MG63 (cell line): ENCODE measurements around the gene UBXN2A. TPM values are rescaled to one million over a fixed set of nuclear protein-coding genes. Genes with fewer than 3 reads are reported as not detected.
"Not testable (repeated sequence)": the region's sequence is repeated elsewhere in the genome, so short reads cannot be mapped to it uniquely, and the experiment has no call there.

Source experiments
- DNase-seq: peaks from one replicate; pipeline ENCODE4 v3.0.0-alpha.2; 2020
- H3K27me3 ChIP-seq: fragments of 250-450 bp; sonication (Bioruptor Pico); 2 replicates; pipeline ENCODE4 v1.5.1; 2020; ENCODE audit warnings: mild to moderate bottlenecking, moderate library complexity
- H3K36me3 ChIP-seq: fragments of 250-450 bp; sonication (Bioruptor Pico); 2 replicates; pipeline ENCODE4 v1.5.1; 2020; ENCODE audit warnings: mild to moderate bottlenecking, moderate library complexity
- H3K4me3 ChIP-seq: fragments of 250-450 bp; sonication (Bioruptor Pico); 2 replicates; pipeline ENCODE4 v1.5.1; 2020; ENCODE audit warnings: mild to moderate bottlenecking, moderate library complexity
- H3K9me3 ChIP-seq: fragments of 250-450 bp; sonication (Bioruptor Pico); 2 replicates; pipeline ENCODE4 v1.5.1; 2020; ENCODE audit warnings: mild to moderate bottlenecking, moderate library complexity
- total RNA-seq: library from RNA; depleted of rRNA; stranded (reverse); fragments of >200 nt; shearing (Covaris generic); gene quantifications from 2 replicates; pipeline ENCODE4 v1.2.3, GENCODE V29; 2014; ENCODE audit warnings: low replicate concordance

The UBXN2A gene
- total RNA-seq, 1 experiment from 2014 or later = 16.0 TPM

DNA sequence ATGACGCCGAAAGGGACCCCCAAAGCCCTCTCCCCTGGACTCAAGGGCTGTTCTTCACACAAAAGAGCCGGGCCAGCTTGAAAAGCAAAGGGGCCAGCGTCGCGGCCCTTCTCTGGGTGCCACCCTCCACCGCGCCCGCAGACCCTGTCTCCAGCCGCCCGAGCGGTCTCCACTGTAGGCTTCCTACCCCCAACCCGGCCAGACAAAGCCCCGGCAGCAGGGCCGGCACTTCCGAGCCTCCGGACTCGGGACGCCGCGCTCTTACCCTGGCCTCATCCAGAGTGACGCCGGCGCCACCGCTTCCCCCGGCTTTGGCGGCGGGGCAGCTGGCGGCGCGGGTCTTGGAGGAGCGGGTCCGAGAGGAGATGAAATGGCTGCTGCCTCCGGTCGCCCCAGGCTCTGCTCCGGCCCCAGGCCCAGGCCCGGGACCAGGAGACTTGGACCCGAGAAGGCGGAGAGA, 13.9 kb upstream of the UBXN2A start:
- DNase-seq = peak; percentile 39
- H3K36me3 ChIP-seq = peaks cover 3% of the 10 kb centered on the region; the same call in 1 of the 2 replicates
- H3K9me3 ChIP-seq = no peaks in the 10 kb centered on the region
- no peaks in the 10 kb centered on the region for H3K27me3 ChIP-seq
- peak overlapping the region; percentile 99 for H3K4me3 ChIP-seq

DNA sequence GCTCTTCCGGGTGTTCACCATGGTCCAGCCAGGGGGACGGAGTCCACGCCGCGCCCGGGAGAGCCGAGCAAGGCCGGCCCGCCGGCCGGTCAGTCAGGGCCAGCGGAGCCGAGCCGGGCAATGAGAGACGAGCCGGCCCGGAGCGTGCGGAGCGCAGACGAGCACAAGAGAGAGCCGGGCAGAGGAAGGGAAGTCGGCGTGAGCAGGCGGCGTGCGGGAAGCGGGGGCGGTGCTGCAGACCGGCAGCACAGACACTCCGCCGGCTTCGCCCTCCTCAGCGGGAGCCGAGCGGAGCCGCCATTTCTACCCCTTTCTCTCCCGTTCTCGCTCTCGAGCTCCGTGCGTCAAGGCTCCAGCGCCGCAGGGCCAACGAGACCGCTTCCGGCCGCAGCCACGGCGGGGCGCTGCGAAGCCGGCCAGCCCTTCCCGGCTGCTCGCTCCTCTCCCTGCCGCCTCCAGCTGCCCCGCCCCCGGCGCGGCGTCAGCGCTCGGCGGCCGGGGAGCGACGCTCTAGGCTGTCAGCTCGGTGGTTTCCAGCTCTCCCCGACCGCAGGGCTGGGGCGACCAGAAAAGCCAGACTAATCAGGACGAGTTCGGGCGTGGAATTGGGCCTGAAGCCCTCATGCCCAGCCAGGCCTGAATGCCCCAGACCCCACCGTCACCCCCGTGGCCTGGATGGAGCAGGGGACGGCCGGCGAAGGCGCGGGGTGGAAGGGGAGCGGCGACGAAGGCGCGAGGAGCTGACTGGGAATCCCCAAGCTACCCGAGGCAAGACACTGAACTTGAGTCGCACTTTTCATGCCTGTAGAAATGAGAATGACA, 13.3 kb upstream of the UBXN2A start, which contains the start of gene ATAD2B:
ATAD2B (minus strand) TSS at position 374 of the 822 bp plus-strand sequence; CDS start at position 21, 353 bp downstream.
- peak; percentile 92 for DNase-seq
- H3K4me3 ChIP-seq = peak within 1 kb of the TSS; percentile 99
- H3K27me3 ChIP-seq = no peaks in the 10 kb centered on the region
- no peaks in the 10 kb centered on the region for H3K9me3 ChIP-seq
- peaks cover 3% of the 10 kb centered on the region; the same call in 1 of the 2 replicates for H3K36me3 ChIP-seq

DNA sequence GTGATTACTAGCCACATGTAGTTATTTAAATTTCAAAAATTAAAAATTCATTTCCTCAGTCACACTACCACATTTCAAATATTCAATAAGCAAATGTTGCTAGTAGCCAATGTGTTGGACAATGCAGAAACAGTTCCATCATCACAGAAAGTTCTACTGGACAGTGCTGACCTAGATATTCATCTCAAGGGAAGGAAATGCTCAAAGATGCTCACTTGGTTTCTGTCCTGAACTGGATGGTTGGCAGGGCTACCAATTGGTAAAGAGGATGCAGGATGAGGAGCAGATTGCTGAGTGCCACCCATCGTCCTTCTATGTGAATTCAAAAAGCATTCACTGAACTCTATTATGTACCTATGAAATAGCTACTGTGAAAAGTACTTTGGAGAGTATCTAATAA, 6.0 kb upstream of the UBXN2A start:
- peaks cover 3% of the 10 kb centered on the region; the same call in 1 of the 2 replicates for H3K36me3 ChIP-seq
- H3K9me3 ChIP-seq = no peaks in the 10 kb centered on the region
- H3K4me3 ChIP-seq = no peak overlapping the region
- no peak for DNase-seq
- H3K27me3 ChIP-seq = no peaks in the 10 kb centered on the region

DNA sequence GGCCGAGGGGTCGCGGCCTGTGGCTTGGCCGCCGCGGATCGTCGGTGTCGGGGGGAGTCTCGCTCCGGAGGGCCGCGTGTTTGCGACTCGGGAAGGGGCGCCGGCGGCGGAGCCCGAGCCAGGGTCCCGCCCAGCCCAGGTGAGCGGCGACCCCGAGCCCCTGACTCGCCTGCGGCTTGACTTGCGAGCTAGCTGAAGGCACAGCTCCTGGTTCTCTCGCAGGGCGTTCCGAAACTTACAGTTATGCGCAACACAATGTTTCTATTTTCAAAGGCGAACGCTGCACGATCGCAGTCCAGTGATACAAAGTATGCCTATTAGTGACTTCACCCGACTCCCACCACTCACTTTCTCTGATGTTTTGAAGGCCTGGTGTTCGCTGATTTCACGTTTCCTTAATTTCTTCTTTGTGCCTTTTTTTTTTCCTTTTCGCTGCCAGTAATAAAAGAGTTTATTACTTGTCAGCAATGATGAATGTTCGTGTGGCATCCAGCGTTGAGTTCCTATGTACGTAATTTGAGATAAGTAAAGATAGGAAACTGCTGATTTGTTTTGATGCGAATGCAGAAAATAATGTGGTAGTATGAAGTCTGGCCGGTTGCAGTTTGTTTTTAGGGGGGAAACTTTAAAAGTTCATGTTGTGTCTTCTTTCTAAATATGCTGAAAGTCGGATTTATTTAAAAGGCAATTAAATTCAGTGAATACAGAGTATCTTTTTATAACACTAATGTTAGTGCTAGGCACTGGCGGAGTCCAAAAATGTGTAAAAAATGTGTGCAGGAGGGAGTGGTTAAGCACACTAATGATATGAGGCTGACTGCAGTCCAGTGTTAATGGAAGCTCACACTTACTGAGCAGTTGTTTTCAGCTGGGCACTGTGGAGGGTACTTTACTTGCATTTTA, 706 bp downstream of the UBXN2A start:
- Histone ChIP-seq H3K27me3 (no peaks in the 10 kb centered on the region), H3K36me3 (peaks cover 9% of the 10 kb centered on the region; the same call in 1 of the 2 replicates), H3K4me3 (peak overlapping the region; percentile 79), H3K9me3 (no peaks in the 10 kb centered on the region)
- DNase-seq = peak; percentile 37

DNA sequence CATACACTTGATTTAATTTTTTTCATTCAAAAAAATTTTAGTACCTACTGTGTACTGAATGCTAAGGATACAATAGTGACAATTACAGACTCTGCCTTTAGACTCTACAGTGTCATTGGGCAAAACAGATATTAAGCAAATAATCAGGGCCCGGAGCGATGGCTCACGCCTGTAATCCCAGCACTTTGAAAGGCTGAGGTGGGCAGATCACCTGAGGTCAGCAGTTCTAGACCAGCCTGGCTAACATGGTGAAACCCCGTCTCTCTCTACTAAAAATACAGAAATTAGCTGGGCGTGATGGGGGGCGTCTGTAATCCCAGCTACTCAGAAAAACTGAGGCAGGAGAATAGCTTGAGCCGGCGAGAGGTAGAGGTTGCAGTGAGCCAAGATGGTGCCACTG, 1.4 kb downstream of the UBXN2A start:
- H3K27me3 ChIP-seq = no peaks in the 10 kb centered on the region

DNA sequence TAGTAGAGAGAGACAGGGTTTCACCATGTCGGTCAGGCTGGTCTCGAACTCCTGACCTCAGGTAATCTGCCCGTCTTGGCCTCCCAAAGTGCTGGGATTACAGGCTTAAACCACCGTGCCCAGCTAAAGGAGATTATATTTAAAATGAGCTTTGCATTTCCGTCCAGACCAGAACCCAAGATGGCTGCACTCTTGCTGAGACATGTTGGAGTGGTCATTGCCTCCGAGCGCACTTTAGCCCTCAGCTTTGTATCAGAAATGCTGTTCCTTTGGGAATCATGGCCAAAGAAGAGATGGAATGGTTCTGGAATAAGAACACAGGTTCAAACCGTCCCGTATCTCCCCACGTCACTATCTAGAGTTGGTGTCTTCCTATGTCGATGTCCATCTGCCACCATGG, 3.4 kb downstream of the UBXN2A start:
- Histone ChIP-seq H3K36me3 (peaks cover 9% of the 10 kb centered on the region; the same call in 1 of the 2 replicates), H3K4me3 (no peak overlapping the region), H3K27me3 (no peaks in the 10 kb centered on the region), H3K9me3 (no peaks in the 10 kb centered on the region)
- no peak for DNase-seq

More for the DNA sequence above, 1.4 kb downstream of the UBXN2A start:
- no peak for DNase-seq
- H3K9me3 ChIP-seq = no peaks in the 10 kb centered on the region
- H3K36me3 ChIP-seq = peaks cover 9% of the 10 kb centered on the region; the same call in 1 of the 2 replicates
- H3K4me3 ChIP-seq = peak overlapping the region; percentile 79

DNA sequence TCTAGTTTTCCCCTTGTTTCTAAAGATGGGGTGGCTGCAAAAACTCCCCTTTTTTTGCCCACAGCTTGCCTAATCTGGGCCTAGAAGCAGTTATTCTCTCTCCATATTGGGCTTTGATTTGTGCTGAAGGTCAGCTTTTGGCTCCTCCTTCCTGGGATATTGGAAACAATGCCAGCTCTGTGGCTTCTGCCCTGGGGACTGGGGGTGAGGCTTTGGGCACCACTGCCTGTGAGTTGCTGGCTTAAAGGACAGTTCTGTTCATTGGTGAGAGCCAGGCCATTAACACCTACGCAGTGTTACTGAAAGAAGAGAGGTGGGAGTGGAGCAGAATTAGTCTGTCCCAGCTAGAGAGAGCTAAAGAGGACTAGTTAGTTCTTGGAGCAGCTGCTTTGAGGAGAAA, 4.3 kb downstream of the UBXN2A start:
- H3K9me3 ChIP-seq = no peaks in the 10 kb centered on the region
- peak; percentile 36 for DNase-seq
- H3K4me3 ChIP-seq = no peak overlapping the region
- H3K27me3 ChIP-seq = no peaks in the 10 kb centered on the region
- H3K36me3 ChIP-seq = peaks cover 9% of the 10 kb centered on the region; the same call in 1 of the 2 replicates

DNA sequence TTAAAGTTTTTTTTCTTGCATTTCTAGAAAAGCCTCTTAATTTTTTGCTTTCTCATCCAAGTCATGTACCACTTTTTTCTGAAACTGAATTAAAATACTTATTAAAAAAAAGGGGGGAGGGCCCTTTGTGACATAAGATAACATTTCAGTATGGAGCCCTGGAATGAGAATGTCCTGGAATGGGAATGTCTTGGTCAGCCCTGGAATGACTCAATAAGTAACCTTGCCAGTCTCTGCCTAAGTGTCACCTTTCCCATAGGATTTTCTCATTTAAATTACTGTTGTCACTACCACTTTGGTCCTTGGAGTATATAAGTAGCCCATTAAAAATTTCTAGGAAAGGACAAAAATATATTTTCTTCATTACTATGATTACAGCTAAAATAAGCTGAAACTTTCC, 4.7 kb downstream of the UBXN2A start:
- no peak overlapping the region for H3K4me3 ChIP-seq
- no peak for DNase-seq
- H3K36me3 ChIP-seq = peaks cover 9% of the 10 kb centered on the region; the same call in 1 of the 2 replicates
- H3K9me3 ChIP-seq = no peaks in the 10 kb centered on the region
- no peaks in the 10 kb centered on the region for H3K27me3 ChIP-seq

DNA sequence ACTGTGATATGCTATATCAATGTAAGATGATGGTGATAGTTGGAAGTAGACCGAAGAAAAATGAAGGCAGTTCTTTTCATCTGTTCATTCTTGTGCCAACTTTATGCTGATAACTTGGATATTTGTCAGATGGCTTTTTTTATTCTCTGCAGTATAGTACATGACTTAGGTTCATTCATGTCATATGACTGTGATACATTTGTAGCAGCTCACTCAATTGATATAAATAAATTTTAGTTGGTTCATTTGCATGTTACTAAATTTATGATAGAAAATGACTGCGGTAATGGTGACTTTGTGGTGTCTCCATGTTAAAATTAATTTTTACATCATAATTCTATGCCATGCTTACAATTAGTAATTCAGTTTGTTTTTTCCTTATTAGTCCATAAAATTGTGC, 7.1 kb downstream of the UBXN2A start:
- no peak overlapping the region for H3K4me3 ChIP-seq
- peaks cover 9% of the 10 kb centered on the region; the same call in 1 of the 2 replicates for H3K36me3 ChIP-seq
- H3K9me3 ChIP-seq = no peaks in the 10 kb centered on the region
- DNase-seq = no peak
- H3K27me3 ChIP-seq = no peaks in the 10 kb centered on the region

DNA sequence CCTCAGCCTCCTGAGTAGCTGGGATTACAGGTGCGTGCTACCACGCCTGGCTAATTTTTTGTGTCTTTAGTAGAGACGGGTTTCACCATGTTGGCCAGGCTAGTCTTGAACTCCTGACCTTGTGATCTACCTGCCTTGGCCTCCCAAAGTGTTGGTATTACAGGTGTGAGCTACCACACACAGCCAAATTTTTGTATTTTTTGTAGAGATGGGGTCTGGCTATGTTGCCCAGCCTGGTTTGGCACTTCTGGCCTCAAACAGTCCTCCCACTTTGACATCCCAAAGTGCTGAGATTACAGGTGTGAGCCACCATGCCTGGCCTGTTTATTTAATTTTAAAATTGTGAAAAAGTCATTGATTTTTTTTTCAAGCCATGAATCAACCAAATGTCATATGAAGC, 12.3 kb downstream of the UBXN2A start:
- DNase-seq, H3K27me3 ChIP-seq, H3K36me3 ChIP-seq, H3K9me3 ChIP-seq, H3K4me3 ChIP-seq: not testable (repeated sequence)

DNA sequence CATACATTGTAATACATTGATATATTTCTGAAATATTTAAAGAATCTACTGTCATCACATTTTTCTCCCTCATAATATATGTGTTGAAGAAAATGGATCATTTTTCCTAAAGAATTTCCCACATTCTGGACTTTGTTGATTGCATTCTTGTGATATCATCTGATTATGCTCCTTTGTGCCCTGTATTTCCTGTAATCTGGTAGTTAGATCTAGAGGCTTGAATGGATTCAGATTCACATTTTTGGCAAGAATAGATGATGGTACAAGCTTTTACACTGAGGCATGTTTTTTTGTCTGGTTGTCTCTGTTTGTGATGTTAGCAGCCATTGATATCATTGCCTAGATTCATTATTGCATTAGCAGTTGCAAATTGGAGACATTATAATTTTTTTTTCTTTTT, 13.4 kb downstream of the UBXN2A start:
- no peak for DNase-seq
- Histone ChIP-seq H3K36me3 (no peaks in the 10 kb centered on the region), H3K27me3 (no peaks in the 10 kb centered on the region), H3K9me3 (no peaks in the 10 kb centered on the region), H3K4me3 (no peak overlapping the region)

DNA sequence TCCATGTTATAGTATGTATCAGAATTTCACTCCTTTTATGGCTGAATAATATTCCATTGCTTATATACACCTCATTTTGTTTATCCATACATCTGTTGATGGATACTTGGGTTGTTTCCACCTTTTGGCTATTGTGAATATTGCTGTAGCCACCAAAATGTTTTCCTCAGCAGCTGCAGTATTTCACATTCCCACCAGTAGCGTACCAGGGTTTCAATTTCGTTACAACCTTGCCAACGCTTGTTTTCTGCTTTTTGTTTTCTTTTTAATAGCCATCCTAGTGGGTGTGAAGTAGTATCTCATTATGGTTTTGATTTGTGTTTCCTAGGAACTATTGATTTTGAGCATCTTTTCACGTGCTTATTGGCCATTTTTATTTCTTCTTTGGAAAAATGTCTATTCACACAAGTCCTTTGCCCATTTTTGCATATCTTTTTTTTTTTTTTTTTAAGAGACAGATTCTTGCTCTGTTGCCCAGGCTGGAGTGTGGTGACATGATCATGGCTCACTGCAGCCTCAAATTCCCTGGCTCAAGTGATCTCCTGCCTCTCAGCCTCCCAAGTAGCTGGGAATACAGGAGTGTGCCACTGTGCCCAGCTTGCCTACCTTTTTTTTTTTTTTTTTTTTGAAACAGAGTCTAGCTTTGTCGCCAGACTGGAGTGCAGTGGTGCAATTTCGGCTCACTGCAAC, 14.2 kb downstream of the UBXN2A start:
- H3K9me3 ChIP-seq = no peaks in the 10 kb centered on the region
- peak; percentile 5 for DNase-seq
- H3K36me3 ChIP-seq = no peaks in the 10 kb centered on the region
- H3K27me3 ChIP-seq = no peaks in the 10 kb centered on the region
- H3K4me3 ChIP-seq = no peak overlapping the region

DNA sequence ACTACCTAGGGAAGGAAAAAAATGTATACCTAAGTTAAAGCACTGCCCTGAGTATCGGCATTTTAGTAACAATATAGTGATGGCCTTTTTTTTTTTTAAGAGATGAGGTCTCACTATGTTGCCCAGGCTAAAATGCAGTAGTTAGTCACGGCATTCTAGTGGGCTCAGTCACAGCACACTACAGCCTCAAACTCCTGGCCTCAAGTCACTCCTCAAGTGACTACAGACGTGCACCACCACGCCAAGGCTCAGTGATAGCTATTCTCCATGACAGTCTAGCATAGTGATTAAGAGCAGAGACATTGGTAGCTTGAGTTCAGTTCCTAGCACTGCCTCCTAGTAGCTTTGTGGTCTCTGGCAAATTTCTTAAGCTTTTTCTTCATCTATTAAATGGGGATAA, 27.6 kb downstream of the UBXN2A start:
- Histone ChIP-seq H3K27me3 (no peaks in the 10 kb centered on the region), H3K4me3 (no peak overlapping the region), H3K36me3 (no peaks in the 10 kb centered on the region; the same call in 1 of the 2 replicates), H3K9me3 (no peaks in the 10 kb centered on the region)
- DNase-seq = no peak

DNA sequence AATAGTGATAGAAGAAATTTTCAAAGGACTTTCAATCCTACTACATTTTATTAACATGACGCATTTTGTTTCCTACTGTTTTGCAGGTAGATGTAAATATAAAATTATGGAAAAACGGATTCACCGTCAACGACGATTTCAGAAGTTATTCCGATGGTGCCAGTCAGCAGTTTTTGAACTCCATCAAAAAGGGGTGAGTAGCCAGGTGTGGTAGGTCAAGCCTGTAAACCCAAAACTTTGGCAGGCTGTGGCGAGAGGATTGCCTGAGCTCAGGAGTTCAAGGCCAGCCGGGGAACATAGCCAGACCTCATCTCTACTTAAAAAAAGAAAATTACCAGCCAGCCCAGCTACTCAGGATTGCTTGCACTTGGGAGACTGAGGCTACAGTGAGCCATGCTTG, 36.6 kb downstream of the UBXN2A start:
- H3K9me3 ChIP-seq = no peaks in the 10 kb centered on the region
- H3K27me3 ChIP-seq = no peaks in the 10 kb centered on the region
- H3K36me3 ChIP-seq = peaks cover 8% of the 10 kb centered on the region; the same call in 1 of the 2 replicates
- DNase-seq = no peak
- no peak overlapping the region for H3K4me3 ChIP-seq

DNA sequence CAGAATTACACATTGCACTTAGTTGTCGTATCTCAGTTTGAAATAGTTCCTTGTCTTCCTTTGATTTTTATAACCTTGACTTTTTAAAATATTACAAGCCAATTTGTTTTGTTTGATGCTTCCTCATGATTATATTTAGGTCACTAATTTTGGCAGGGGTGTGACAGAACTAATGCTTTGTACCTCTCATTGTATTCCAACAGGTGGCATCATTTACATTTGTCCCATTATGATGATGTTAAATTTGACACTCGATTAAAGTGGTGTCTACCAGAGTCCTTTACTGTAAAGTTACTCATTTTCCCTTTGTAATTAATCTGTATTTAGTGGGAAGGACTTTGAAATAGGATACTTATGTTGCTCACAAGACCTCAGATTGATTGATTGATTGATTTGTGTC, 48.1 kb downstream of the UBXN2A start:
- no peak for DNase-seq

DNA sequence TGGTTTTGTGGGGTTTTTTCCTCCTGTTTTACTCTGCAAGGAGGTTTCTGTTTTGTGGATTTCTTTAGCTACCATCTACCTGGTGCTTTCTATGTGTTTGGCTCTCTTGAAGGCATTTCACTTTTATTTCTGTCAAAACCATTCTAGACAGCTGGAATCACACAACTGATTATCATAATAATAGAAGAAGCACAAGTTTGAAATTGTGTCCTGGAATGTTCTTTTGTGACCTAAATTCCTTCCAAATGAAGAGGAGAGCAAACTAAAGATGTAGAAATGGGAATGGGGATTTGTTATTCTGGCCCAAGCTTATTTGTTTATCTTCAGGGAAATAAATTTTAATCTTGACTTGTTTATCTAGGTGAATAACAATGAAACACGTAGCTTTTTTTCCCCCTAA, 52.7 kb downstream of the UBXN2A start:
- Histone ChIP-seq H3K4me3 (no peak overlapping the region), H3K9me3 (no peaks in the 10 kb centered on the region), H3K27me3 (no peaks in the 10 kb centered on the region), H3K36me3 (no peaks in the 10 kb centered on the region)
- DNase-seq = no peak

More for the DNA sequence above, 48.1 kb downstream of the UBXN2A start:
- no peak overlapping the region for H3K4me3 ChIP-seq
- H3K27me3 ChIP-seq = no peaks in the 10 kb centered on the region
- H3K36me3 ChIP-seq = peaks cover 6% of the 10 kb centered on the region; the same call in 1 of the 2 replicates
- H3K9me3 ChIP-seq = no peaks in the 10 kb centered on the region
